Measurements from ENCODE around the gene FARS2.
A peak's percentile ranks its signal among the peaks of the same experiment; 100 is the strongest.

Gene FARS2

GRCh38 chr6:5498579-5498899 is 237.2 kb downstream of the FARS2 start:
- no peak for DNase-seq (ENCODE audit: low read depth)
- TF ChIP-seq CTCF (IDR thresholded peaks at IDR 0.05; ENCODE audit: low read depth, low read length, missing control alignments) = no peak
- H3K4me3 ChIP-seq (ENCODE audit: low read depth, low read length) = no peak overlapping the region

- TF ChIP-seq CTCF (IDR thresholded peaks at IDR 0.05; ENCODE audit: low read depth, low read length, missing control alignments) = no peak
- no peak overlapping the region for H3K4me3 ChIP-seq (ENCODE audit: low read depth, low read length)
- no peak for DNase-seq (ENCODE audit: low read depth)
Observed at GRCh38 chr6:5499644-5500306, 238.5 kb downstream of the FARS2 start.

GRCh38 chr6:5501837-5502236 is 240.5 kb downstream of the FARS2 start:
- no peak for TF ChIP-seq CTCF (IDR thresholded peaks at IDR 0.05; ENCODE audit: low read depth, low read length, missing control alignments)

GRCh38 chr6:5504078-5504477 is 242.8 kb downstream of the FARS2 start:
- no peak for TF ChIP-seq CTCF (IDR thresholded peaks at IDR 0.05; ENCODE audit: low read depth, low read length, missing control alignments)
- no peak for DNase-seq (ENCODE audit: low read depth)
- H3K4me3 ChIP-seq (ENCODE audit: low read depth, low read length) = no peak overlapping the region

More at GRCh38 chr6:5501837-5502236, 240.5 kb downstream of the FARS2 start:
- DNase-seq (ENCODE audit: low read depth) = no peak
- H3K4me3 ChIP-seq (ENCODE audit: low read depth, low read length) = no peak overlapping the region

GRCh38 chr6:5506149-5506548 is 244.8 kb downstream of the FARS2 start:
- H3K4me3 ChIP-seq (ENCODE audit: low read depth, low read length) = no peak overlapping the region; the same call in 1 of the 2 replicates
- DNase-seq (ENCODE audit: low read depth) = no peak
- TF ChIP-seq CTCF (IDR thresholded peaks at IDR 0.05; ENCODE audit: low read depth, low read length, missing control alignments) = no peak

- no peak for DNase-seq (ENCODE audit: low read depth)
- TF ChIP-seq CTCF (IDR thresholded peaks at IDR 0.05; ENCODE audit: low read depth, low read length, missing control alignments) = no peak
- peak overlapping the region; percentile 33; the same call in 1 of the 2 replicates for H3K4me3 ChIP-seq (ENCODE audit: low read depth, low read length)
Observed at GRCh38 chr6:5506597-5506996, 245.3 kb downstream of the FARS2 start.

- peak; percentile 50 for DNase-seq (ENCODE audit: low read depth)
- no peak for TF ChIP-seq CTCF (IDR thresholded peaks at IDR 0.05; ENCODE audit: low read depth, low read length, missing control alignments)
- peak overlapping the region; percentile 33 for H3K4me3 ChIP-seq (ENCODE audit: low read depth, low read length)
Observed at GRCh38 chr6:5507131-5507681, 245.9 kb downstream of the FARS2 start.

Data from GM12864 (cell line).